ENCODE data around the gene SKIL.

DNA sequence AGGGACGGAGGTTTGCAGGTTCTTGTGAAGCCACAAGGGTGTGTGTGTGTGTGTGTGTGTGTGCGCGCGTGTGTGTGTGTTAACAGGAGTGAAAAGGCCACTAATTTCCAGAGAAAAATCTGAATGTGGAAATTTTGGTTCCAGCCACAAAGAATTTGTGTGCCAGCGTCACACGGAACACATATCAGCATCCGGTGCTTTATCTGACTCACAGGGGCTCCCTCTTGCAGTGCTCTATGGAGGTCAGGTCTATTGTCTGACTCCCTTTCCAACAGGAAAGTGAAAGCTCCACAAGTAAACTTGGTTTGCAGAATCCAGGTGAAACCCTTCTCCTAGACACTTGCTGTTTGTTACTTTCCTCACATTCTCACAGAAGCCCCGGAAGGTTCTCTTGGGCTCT is 67.4 kb downstream of the SKIL start:
- no peak for TF ChIP-seq POLR2AphosphoS5 (IDR thresholded peaks at IDR 0.05)
- TF ChIP-seq CTCF (IDR thresholded peaks at IDR 0.05) = no peak
